Liver (tissue), 9 donors: ENCODE measurements around the gene SRRM3. TPM values are rescaled to one million over a fixed set of nuclear protein-coding genes. Genes with fewer than 3 reads are reported as not detected.

ENCODE experiments used
- DNase-seq: peaks from one replicate; pipeline ENCODE4 v3.0.0-alpha.2; 2017; ENCODE audit warnings: low spot score
- H3K27ac ChIP-seq, 2 donors: one replicate each; pipeline ENCODE4 v1.7.0; 2013; ENCODE audit warnings: inconsistent platforms in 2 of 2, low read length in 2 of 2, control low read depth in 1 of 2, low read depth in 1 of 2, mild to moderate bottlenecking in 1 of 2
- H3K27me3 ChIP-seq, 4 donors: one replicate each; pipeline versions ENCODE4 v1.6.1 to v1.7.0; 2013; ENCODE audit warnings: low read length in 3 of 4, inconsistent platforms in 1 of 4, mild to moderate bottlenecking in 1 of 4, moderate library complexity in 1 of 4; ENCODE audit not compliant: control insufficient read depth in 4 of 4, insufficient read depth in 4 of 4
- H3K36me3 ChIP-seq, 4 donors: one replicate each; pipeline versions ENCODE4 v1.6.1 to v1.7.0; 2013; ENCODE audit warnings: low read length in 3 of 4, mild to moderate bottlenecking in 3 of 4, low read depth in 1 of 4, moderate library complexity in 1 of 4; ENCODE audit not compliant: control insufficient read depth in 4 of 4, insufficient read depth in 3 of 4
- H3K4me1 ChIP-seq, 4 donors: one replicate each; pipeline versions ENCODE4 v1.6.1 to v1.7.0; 2013; ENCODE audit warnings: low read length in 3 of 4, mild to moderate bottlenecking in 3 of 4, moderate library complexity in 1 of 4; ENCODE audit not compliant: control insufficient read depth in 4 of 4, insufficient read depth in 4 of 4
- H3K4me3 ChIP-seq, 3 donors: one replicate each; pipeline versions ENCODE4 v1.6.1 to v1.7.0; 2013; ENCODE audit warnings: low read length in 3 of 3, control low read depth in 1 of 3, low read depth in 1 of 3, mild to moderate bottlenecking in 1 of 3
- H3K9ac ChIP-seq, 2 donors: one replicate each; pipeline ENCODE4 v1.7.0; 2013; ENCODE audit warnings: low read length in 2 of 2, mild to moderate bottlenecking in 2 of 2, moderate library complexity in 2 of 2, control low read depth in 1 of 2, low read depth in 1 of 2
- H3K9me3 ChIP-seq, 4 donors: one replicate each; pipeline versions ENCODE4 v1.6.1 to v1.7.0; 2013; ENCODE audit warnings: low read length in 3 of 4; ENCODE audit not compliant: control insufficient read depth in 4 of 4
- EGR1 ChIP-seq, 2 donors: IDR thresholded peaks; 2 replicates each; pipeline ENCODE4 v1.6.1; 2016 to 2018; ENCODE audit warnings: antibody characterized with exemption in 2 of 2, low read depth in 2 of 2
- FOXA1 ChIP-seq: IDR thresholded peaks from 2 replicates; pipeline ENCODE4 v1.6.1; 2016; ENCODE audit warnings: antibody characterized with exemption
- FOXA2 ChIP-seq: IDR thresholded peaks from 2 replicates; pipeline ENCODE4 v1.6.1; 2016; ENCODE audit warnings: antibody characterized with exemption
- GABPA ChIP-seq, 2 donors: IDR thresholded peaks in 1 of 2; conservative IDR thresholded peaks in 1 of 2; 2 replicates each; pipeline ENCODE4 v1.6.1; 2016; ENCODE audit warnings: antibody characterized with exemption in 2 of 2, mild to moderate bottlenecking in 1 of 2, moderate library complexity in 1 of 2
- HNF4A ChIP-seq, 2 donors: conservative IDR thresholded peaks; 2 replicates each; pipeline ENCODE4 v1.6.1; 2016; ENCODE audit warnings: antibody characterized with exemption in 2 of 2, mild to moderate bottlenecking in 2 of 2
- HNF4G ChIP-seq: IDR thresholded peaks from 2 replicates; pipeline ENCODE4 v1.6.1; 2016; ENCODE audit warnings: antibody characterized with exemption
- JUND ChIP-seq, 2 donors: IDR thresholded peaks; 2 replicates each; pipeline ENCODE4 v1.6.1; 2016; ENCODE audit warnings: antibody characterized with exemption in 2 of 2
- NR2F2 ChIP-seq: IDR thresholded peaks from 2 replicates; pipeline ENCODE4 v1.6.1; 2016; ENCODE audit warnings: antibody characterized with exemption
- RAD21 ChIP-seq, 2 donors: IDR thresholded peaks; 2 replicates each; pipeline ENCODE4 v1.6.1; 2016; ENCODE audit warnings: antibody characterized with exemption in 2 of 2, mild to moderate bottlenecking in 2 of 2
- RXRA ChIP-seq, 2 donors: IDR thresholded peaks; 2 replicates each; pipeline ENCODE4 v1.6.1; 2017 to 2018; ENCODE audit warnings: antibody characterized with exemption in 2 of 2, mild to moderate bottlenecking in 1 of 2
- SP1 ChIP-seq: IDR thresholded peaks from 2 replicates; pipeline ENCODE4 v1.6.1; 2018; ENCODE audit warnings: antibody characterized with exemption, mild to moderate bottlenecking
- TAF1 ChIP-seq: conservative IDR thresholded peaks from 2 replicates; pipeline ENCODE4 v1.6.1; 2016; ENCODE audit warnings: antibody characterized with exemption, mild to moderate bottlenecking
- YY1 ChIP-seq: IDR thresholded peaks from 2 replicates; pipeline ENCODE4 v1.6.1; 2016; ENCODE audit warnings: antibody characterized with exemption, mild to moderate bottlenecking
- WGBS: extraction: QIAGEN DNeasy Blood & Tissue Kit; methylation state at CpG from one replicate; pipeline ENCODE4 v1.1.7; 2013; 5-methylcytosine and 5-hydroxymethylcytosine counted together
- polyA plus RNA-seq, 2 donors: library from polyadenylated mRNA; stranded (reverse) in 1 of 2; unstranded in 1 of 2; fragments of 200-250 nt in 1 of 2; fragments of >200 nt in 1 of 2; fragmentation: Nextera tagmentation in 1 of 2; extraction: Ambion mirVana in 1 of 2; gene quantifications; one replicate each; pipeline versions ENCODE4 v1.2.1 to v1.2.3, GENCODE V29; 2013 to 2015
- total RNA-seq, 2 donors: library from RNA; depleted of rRNA; stranded (reverse); fragments of >200 nt; gene quantifications; one replicate each; pipeline ENCODE4 v1.2.3, GENCODE V29; 2014
- TF ChIP-seq, protein P1 (sequence below): fragments of 150-350 bp; IDR thresholded peaks from 2 replicates; pipeline ENCODE4 v1.5.1; 2017; ENCODE audit warnings: improper control_type of control experiment, low read depth, low read length; ENCODE audit not compliant: missing input control
- TF ChIP-seq, protein P2 (sequence below): IDR thresholded peaks from 2 replicates; pipeline ENCODE4 v1.6.1; 2016; ENCODE audit warnings: antibody characterized with exemption
- TF ChIP-seq, protein P3 (sequence below): IDR thresholded peaks from 2 replicates; pipeline ENCODE4 v1.6.1; 2016; ENCODE audit warnings: antibody characterized with exemption, mild to moderate bottlenecking
- TF ChIP-seq, protein P4 (sequence below): IDR thresholded peaks from 2 replicates; pipeline ENCODE4 v1.6.1; 2016; ENCODE audit warnings: antibody characterized with exemption
- TF ChIP-seq, protein P5 (sequence below): IDR thresholded peaks from 2 replicates; pipeline ENCODE4 v1.6.1; 2016; ENCODE audit warnings: antibody characterized with exemption
- donor health status: healthy.
- donor health status: healthy.
- donor health status: healthy.
- donor health status: healthy.
- donor health status: healthy.

Gene SRRM3
- total and polyA plus RNA-seq, 4 donors, result 0.08 to 0.16 TPM; not detected in 2

DNA sequence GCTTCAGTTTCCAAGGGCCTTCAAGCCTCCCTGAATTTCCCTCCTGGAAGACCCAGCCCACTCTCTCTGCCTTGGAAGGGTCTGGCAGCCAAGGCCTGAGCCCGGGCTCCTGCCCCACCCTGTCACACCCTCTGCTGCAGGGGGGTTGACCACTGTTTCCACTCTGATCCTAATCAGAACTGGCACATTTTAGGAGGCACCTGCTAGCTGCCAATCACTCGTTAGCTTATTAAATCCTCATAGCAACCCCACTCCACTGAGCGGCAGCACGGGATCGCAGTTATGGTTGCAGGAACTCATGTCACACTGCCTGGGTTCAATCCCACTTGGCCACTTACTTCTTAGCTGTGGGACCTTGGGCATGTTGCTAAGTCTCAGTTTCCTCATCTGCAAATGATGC, 113.7 kb downstream of the SRRM3 start:
- no peak overlapping the region for H3K4me3 ChIP-seq
- no peaks in the 10 kb centered on the region for H3K27me3 ChIP-seq
- H3K4me1 ChIP-seq, result peaks cover 3 to 20% (median 17%) of the 10 kb centered on the region in 4 donors
- H3K27ac ChIP-seq, result no peak overlapping the region
- 67% methylated on average over 5 of the region's 5 CpGs for WGBS
- no peak for DNase-seq
- no peak overlapping the region for H3K9ac ChIP-seq
- no peak for TF ChIP-seq EGR1 (IDR thresholded peaks at IDR 0.05; ENCODE audit: low read depth in 2 of 2)
- no peak for TF ChIP-seq YY1
- TF ChIP-seq, protein P1, sequence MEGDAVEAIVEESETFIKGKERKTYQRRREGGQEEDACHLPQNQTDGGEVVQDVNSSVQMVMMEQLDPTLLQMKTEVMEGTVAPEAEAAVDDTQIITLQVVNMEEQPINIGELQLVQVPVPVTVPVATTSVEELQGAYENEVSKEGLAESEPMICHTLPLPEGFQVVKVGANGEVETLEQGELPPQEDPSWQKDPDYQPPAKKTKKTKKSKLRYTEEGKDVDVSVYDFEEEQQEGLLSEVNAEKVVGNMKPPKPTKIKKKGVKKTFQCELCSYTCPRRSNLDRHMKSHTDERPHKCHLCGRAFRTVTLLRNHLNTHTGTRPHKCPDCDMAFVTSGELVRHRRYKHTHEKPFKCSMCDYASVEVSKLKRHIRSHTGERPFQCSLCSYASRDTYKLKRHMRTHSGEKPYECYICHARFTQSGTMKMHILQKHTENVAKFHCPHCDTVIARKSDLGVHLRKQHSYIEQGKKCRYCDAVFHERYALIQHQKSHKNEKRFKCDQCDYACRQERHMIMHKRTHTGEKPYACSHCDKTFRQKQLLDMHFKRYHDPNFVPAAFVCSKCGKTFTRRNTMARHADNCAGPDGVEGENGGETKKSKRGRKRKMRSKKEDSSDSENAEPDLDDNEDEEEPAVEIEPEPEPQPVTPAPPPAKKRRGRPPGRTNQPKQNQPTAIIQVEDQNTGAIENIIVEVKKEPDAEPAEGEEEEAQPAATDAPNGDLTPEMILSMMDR, result no peak
- no peak for TF ChIP-seq FOXA1
- TF ChIP-seq, protein P2, sequence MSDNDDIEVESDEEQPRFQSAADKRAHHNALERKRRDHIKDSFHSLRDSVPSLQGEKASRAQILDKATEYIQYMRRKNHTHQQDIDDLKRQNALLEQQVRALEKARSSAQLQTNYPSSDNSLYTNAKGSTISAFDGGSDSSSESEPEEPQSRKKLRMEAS, result no peak
- no peak for TF ChIP-seq JUND (IDR thresholded peaks at IDR 0.05)
- no peak for TF ChIP-seq FOXA2
- TF ChIP-seq TAF1, result no peak
- no peak for TF ChIP-seq SP1
- no peak for TF ChIP-seq GABPA (IDR thresholded peaks at IDR 0.05 in 1 of 2, conservative IDR thresholded peaks at IDR 0.05 in 1 of 2)
- no peaks in the 10 kb centered on the region for H3K9me3 ChIP-seq
- no peaks in the 10 kb centered on the region for H3K36me3 ChIP-seq

DNA sequence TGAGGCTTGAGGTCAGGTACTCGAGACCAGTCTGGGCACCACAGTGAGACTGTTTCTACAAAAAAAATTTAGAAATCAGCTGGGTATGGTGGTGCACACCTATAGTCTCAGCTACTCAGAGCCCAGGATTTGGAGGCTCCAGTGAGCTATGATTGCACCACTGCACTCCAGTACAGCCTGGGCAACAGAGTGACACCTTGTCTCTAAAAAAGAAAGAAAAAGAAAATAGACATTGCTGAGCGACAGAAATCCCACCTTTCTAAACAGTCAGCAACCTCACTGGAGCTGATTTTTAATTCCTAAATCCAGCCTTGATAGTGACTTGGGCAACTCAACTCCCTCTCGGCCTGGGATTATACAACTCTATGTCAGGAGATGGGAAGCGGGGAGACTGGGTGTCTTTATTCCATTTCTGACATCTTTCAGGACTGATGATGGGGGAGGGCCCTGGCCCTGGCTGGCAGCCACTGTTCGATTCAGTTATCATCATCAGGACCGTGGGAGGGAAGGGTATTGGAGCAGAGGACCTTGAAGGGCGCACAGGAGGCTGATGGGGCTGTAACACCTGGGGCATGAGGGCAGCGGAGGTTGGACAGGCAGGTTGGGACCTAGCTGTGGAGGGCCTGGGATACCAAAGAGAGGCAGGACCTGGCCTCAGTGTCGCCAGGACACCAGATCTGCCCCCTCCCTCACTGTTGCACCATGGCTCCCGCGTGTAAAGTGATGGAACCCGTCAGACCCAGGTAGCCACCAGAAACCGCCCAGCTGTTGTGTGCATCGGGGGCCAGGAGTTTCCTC, 115.5 kb downstream of the SRRM3 start:
- Histone ChIP-seq H3K4me3 (peak overlapping the region in 2 of 3 donors; percentile 66), H3K9ac (no peak overlapping the region), H3K36me3 (no peaks in the 10 kb centered on the region), H3K27ac (peak overlapping the region; percentile 72 to 97), H3K9me3 (no peaks in the 10 kb centered on the region), H3K4me1 (peaks cover 3 to 14% (median 11%) of the 10 kb centered on the region in 4 donors), H3K27me3 (no peaks in the 10 kb centered on the region)
- TF ChIP-seq EGR1 (IDR thresholded peaks at IDR 0.05; ENCODE audit: low read depth in 2 of 2) (no peak), GABPA (IDR thresholded peaks at IDR 0.05 in 1 of 2, conservative IDR thresholded peaks at IDR 0.05 in 1 of 2) (no peak), YY1 (no peak), HNF4G (no peak), HNF4A (conservative IDR thresholded peaks at IDR 0.05) (no peak), JUND (IDR thresholded peaks at IDR 0.05) (no peak), RXRA (IDR thresholded peaks at IDR 0.05) (no peak), TAF1 (no peak), FOXA2 (no peak), RAD21 (IDR thresholded peaks at IDR 0.05) (no peak), NR2F2 (no peak), SP1 (no peak), FOXA1 (no peak)
- TF ChIP-seq, protein P2, result no peak
- TF ChIP-seq, protein P3, sequence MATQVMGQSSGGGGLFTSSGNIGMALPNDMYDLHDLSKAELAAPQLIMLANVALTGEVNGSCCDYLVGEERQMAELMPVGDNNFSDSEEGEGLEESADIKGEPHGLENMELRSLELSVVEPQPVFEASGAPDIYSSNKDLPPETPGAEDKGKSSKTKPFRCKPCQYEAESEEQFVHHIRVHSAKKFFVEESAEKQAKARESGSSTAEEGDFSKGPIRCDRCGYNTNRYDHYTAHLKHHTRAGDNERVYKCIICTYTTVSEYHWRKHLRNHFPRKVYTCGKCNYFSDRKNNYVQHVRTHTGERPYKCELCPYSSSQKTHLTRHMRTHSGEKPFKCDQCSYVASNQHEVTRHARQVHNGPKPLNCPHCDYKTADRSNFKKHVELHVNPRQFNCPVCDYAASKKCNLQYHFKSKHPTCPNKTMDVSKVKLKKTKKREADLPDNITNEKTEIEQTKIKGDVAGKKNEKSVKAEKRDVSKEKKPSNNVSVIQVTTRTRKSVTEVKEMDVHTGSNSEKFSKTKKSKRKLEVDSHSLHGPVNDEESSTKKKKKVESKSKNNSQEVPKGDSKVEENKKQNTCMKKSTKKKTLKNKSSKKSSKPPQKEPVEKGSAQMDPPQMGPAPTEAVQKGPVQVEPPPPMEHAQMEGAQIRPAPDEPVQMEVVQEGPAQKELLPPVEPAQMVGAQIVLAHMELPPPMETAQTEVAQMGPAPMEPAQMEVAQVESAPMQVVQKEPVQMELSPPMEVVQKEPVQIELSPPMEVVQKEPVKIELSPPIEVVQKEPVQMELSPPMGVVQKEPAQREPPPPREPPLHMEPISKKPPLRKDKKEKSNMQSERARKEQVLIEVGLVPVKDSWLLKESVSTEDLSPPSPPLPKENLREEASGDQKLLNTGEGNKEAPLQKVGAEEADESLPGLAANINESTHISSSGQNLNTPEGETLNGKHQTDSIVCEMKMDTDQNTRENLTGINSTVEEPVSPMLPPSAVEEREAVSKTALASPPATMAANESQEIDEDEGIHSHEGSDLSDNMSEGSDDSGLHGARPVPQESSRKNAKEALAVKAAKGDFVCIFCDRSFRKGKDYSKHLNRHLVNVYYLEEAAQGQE, result no peak
- TF ChIP-seq, protein P1, result no peak
- TF ChIP-seq, protein P4, sequence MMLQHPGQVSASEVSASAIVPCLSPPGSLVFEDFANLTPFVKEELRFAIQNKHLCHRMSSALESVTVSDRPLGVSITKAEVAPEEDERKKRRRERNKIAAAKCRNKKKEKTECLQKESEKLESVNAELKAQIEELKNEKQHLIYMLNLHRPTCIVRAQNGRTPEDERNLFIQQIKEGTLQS, result no peak
- TF ChIP-seq, protein P5, sequence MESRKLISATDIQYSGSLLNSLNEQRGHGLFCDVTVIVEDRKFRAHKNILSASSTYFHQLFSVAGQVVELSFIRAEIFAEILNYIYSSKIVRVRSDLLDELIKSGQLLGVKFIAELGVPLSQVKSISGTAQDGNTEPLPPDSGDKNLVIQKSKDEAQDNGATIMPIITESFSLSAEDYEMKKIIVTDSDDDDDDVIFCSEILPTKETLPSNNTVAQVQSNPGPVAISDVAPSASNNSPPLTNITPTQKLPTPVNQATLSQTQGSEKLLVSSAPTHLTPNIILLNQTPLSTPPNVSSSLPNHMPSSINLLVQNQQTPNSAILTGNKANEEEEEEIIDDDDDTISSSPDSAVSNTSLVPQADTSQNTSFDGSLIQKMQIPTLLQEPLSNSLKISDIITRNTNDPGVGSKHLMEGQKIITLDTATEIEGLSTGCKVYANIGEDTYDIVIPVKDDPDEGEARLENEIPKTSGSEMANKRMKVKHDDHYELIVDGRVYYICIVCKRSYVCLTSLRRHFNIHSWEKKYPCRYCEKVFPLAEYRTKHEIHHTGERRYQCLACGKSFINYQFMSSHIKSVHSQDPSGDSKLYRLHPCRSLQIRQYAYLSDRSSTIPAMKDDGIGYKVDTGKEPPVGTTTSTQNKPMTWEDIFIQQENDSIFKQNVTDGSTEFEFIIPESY, result no peak
- no peak for DNase-seq
- 61% methylated on average over 14 of the region's 14 CpGs for WGBS
